BLaER1 treated with 17β-estradiol and CSF1 and Interleukin-3, amounts not matched to agents 10 nM and 100 nM (cell line): Measurements from ENCODE around the gene SLC12A2.
A peak's percentile ranks its signal among the peaks of the same experiment; 100 is the strongest.

Source experiments
- H3K27ac ChIP-seq, 11 experiments: shearing (Covaris generic); formaldehyde crosslinking; 2 replicates each; pipeline ENCODE4 v1.8.1; 2022
- H3K27me3 ChIP-seq, 11 experiments: shearing (Covaris generic); formaldehyde crosslinking; 2 replicates each; pipeline ENCODE4 v1.8.1; 2022
- H3K36me3 ChIP-seq, 11 experiments: shearing (Covaris generic); formaldehyde crosslinking; 2 replicates each; pipeline ENCODE4 v1.8.1; 2022
- H3K4me1 ChIP-seq, 10 experiments: shearing (Covaris generic); formaldehyde crosslinking; 2 replicates each; pipeline ENCODE4 v1.8.1; 2022
- H3K4me2 ChIP-seq, 11 experiments: shearing (Covaris generic); formaldehyde crosslinking; 2 replicates each; pipeline ENCODE4 v1.8.1; 2022
- H3K4me3 ChIP-seq, 10 experiments: shearing (Covaris generic); formaldehyde crosslinking; 2 replicates each; pipeline ENCODE4 v1.8.1; 2022
- H3K9ac ChIP-seq, 11 experiments: shearing (Covaris generic); formaldehyde crosslinking; 2 replicates each; pipeline ENCODE4 v1.8.1; 2022
- H3K9me3 ChIP-seq, 11 experiments: shearing (Covaris generic); formaldehyde crosslinking; replicated peaks in 1 of 11; 2 replicates each; pipeline ENCODE4 v1.8.1; 2022
- H4K20me1 ChIP-seq, 11 experiments: shearing (Covaris generic); formaldehyde crosslinking; 2 replicates each; pipeline ENCODE4 v1.8.1; 2022
- Cebpa-rat ChIP-seq, 11 experiments: shearing (Covaris generic); IDR thresholded peaks; 2 replicates each; pipeline ENCODE4 v1.8.1; 2022

The SLC12A2 gene

GRCh38 chr5:128062172-128062746 lies 21.3 kb upstream of the SLC12A2 start:
- no peak for TF ChIP-seq Cebpa-rat (IDR thresholded peaks at IDR 0.05)
- Histone ChIP-seq H3K36me3 (peaks cover 0 to 18% (median 7%) of the 10 kb centered on the region in 11 experiments; a peak in 9 of 22 replicates), H3K27ac (no peak overlapping the region), H3K4me1 (no peaks in the 10 kb centered on the region), H3K9me3 (no peaks in the 10 kb centered on the region), H4K20me1 (no peaks in the 10 kb centered on the region), H3K4me2 (no peak overlapping the region), H3K27me3 (no peaks in the 10 kb centered on the region), H3K4me3 (no peak overlapping the region), H3K9ac (no peak overlapping the region)

GRCh38 chr5:128074171-128074570 lies 9.4 kb upstream of the SLC12A2 start:
- peak overlapping the region in 8 of 11 experiments; percentile 14 to 47 (median 32); a peak in 14 of 22 replicates for H3K4me2 ChIP-seq

GRCh38 chr5:128074953-128075352 lies 8.6 kb upstream of the SLC12A2 start:
- Histone ChIP-seq H3K27ac (no peak overlapping the region), H3K4me3 (no peak overlapping the region), H3K9me3 (peaks cover 0 to 15% (median 5%) of the 10 kb centered on the region in 11 experiments; a peak in 12 of 22 replicates), H3K27me3 (no peaks in the 10 kb centered on the region), H3K4me2 (no peak overlapping the region), H4K20me1 (peaks cover 0 to 3% (median 0%) of the 10 kb centered on the region in 11 experiments; a peak in 4 of 22 replicates), H3K4me1 (peaks cover 13 to 33% (median 24%) of the 10 kb centered on the region in 10 experiments), H3K36me3 (peaks cover 9 to 30% (median 21%) of the 10 kb centered on the region in 11 experiments; a peak in 19 of 22 replicates), H3K9ac (no peak overlapping the region)
- no peak for TF ChIP-seq Cebpa-rat (IDR thresholded peaks at IDR 0.05)

More at GRCh38 chr5:128074171-128074570, 9.4 kb upstream of the SLC12A2 start:
- Histone ChIP-seq H3K4me1 (peaks cover 8 to 25% (median 18%) of the 10 kb centered on the region in 10 experiments; a peak in 19 of 20 replicates), H3K27ac (peak overlapping the region in 3 of 11 experiments; percentile 2 to 21 (median 4); a peak in 3 of 22 replicates), H4K20me1 (peaks cover 0 to 3% (median 0%) of the 10 kb centered on the region in 11 experiments; a peak in 3 of 22 replicates), H3K36me3 (peaks cover 9 to 30% (median 21%) of the 10 kb centered on the region in 11 experiments; a peak in 19 of 22 replicates), H3K9ac (no peak overlapping the region), H3K27me3 (no peaks in the 10 kb centered on the region), H3K9me3 (peaks cover 0 to 15% (median 5%) of the 10 kb centered on the region in 11 experiments; a peak in 12 of 22 replicates), H3K4me3 (no peak overlapping the region)
- TF ChIP-seq Cebpa-rat (IDR thresholded peaks at IDR 0.05): no peak

- Histone ChIP-seq H3K36me3 (peaks cover 8 to 19% (median 10%) of the 10 kb centered on the region in 11 experiments; a peak in 18 of 22 replicates), H3K4me2 (no peak overlapping the region), H3K9ac (no peak overlapping the region), H3K27ac (no peak overlapping the region), H4K20me1 (peaks cover 0 to 3% (median 0%) of the 10 kb centered on the region in 11 experiments; a peak in 4 of 22 replicates), H3K4me3 (no peak overlapping the region), H3K4me1 (peaks cover 35 to 56% (median 47%) of the 10 kb centered on the region in 10 experiments), H3K27me3 (no peaks in the 10 kb centered on the region), H3K9me3 (peaks cover 0 to 6% (median 0%) of the 10 kb centered on the region in 11 experiments; a peak in 6 of 22 replicates)
- no peak for TF ChIP-seq Cebpa-rat (IDR thresholded peaks at IDR 0.05)
These were observed 6.0 kb upstream of the SLC12A2 start for GRCh38 chr5:128077526-128077925.

- peak overlapping the region; percentile 82 to 97 (median 88) for H3K4me2 ChIP-seq
- H4K20me1 ChIP-seq: peaks cover 0 to 27% (median 25%) of the 10 kb centered on the region in 11 experiments; a peak in 17 of 22 replicates
- no peak for TF ChIP-seq Cebpa-rat (IDR thresholded peaks at IDR 0.05)
- H3K9ac ChIP-seq: peak overlapping the region in 6 of 11 experiments; percentile 86 to 98 (median 90); a peak in 7 of 22 replicates
- H3K27ac ChIP-seq: peak overlapping the region in 8 of 11 experiments; percentile 77 to 96 (median 94); a peak in 6 of 22 replicates
- peak overlapping the region in 9 of 10 experiments; percentile 84 to 99 (median 98); a peak in 15 of 20 replicates for H3K4me3 ChIP-seq
- H3K9me3 ChIP-seq: no peaks in the 10 kb centered on the region
- H3K27me3 ChIP-seq: no peaks in the 10 kb centered on the region
- peaks cover 33 to 56% (median 51%) of the 10 kb centered on the region in 10 experiments for H3K4me1 ChIP-seq
- peaks cover 0 to 8% (median 0%) of the 10 kb centered on the region in 11 experiments; a peak in 2 of 22 replicates for H3K36me3 ChIP-seq
These were observed 2.3 kb upstream of the SLC12A2 start for GRCh38 chr5:128081111-128081851.

- Histone ChIP-seq H3K9me3 (no peaks in the 10 kb centered on the region), H3K27me3 (no peaks in the 10 kb centered on the region), H3K4me1 (peaks cover 42 to 64% (median 58%) of the 10 kb centered on the region in 10 experiments), H3K4me2 (peak overlapping the region; percentile 82 to 97 (median 88)), H4K20me1 (peaks cover 0 to 40% (median 38%) of the 10 kb centered on the region in 11 experiments; a peak in 17 of 22 replicates), H3K36me3 (peaks cover 0 to 10% (median 0%) of the 10 kb centered on the region in 11 experiments; a peak in 4 of 22 replicates), H3K4me3 (peak overlapping the region; percentile 70 to 99 (median 98)), H3K9ac (peak overlapping the region; percentile 78 to 98 (median 93)), H3K27ac (peak overlapping the region; percentile 63 to 96 (median 94))
- TF ChIP-seq Cebpa-rat (IDR thresholded peaks at IDR 0.05): no peak
These were observed 974 bp upstream of the SLC12A2 start for GRCh38 chr5:128082551-128083032.

- Histone ChIP-seq H3K27me3 (no peaks in the 10 kb centered on the region), H3K27ac (peak overlapping the region; percentile 63 to 96 (median 94); a peak in 21 of 22 replicates), H3K4me3 (peak overlapping the region; percentile 70 to 99 (median 98)), H4K20me1 (peaks cover 0 to 52% (median 39%) of the 10 kb centered on the region in 11 experiments; a peak in 17 of 22 replicates), H3K9ac (peak overlapping the region; percentile 78 to 98 (median 93)), H3K36me3 (peaks cover 0 to 22% (median 8%) of the 10 kb centered on the region in 11 experiments; a peak in 12 of 22 replicates), H3K4me2 (peak overlapping the region; percentile 79 to 97 (median 90)), H3K4me1 (peaks cover 42 to 57% (median 51%) of the 10 kb centered on the region in 10 experiments), H3K9me3 (peaks cover 0 to 5% (median 0%) of the 10 kb centered on the region in 11 experiments; a peak in 2 of 22 replicates)
- TF ChIP-seq Cebpa-rat (IDR thresholded peaks at IDR 0.05): no peak
These were observed 253 bp downstream of the SLC12A2 start for GRCh38 chr5:128083811-128084227.
